B cell (primary cell): ENCODE results near the gene NYAP1.

Experiments used
- EZH2 ChIP-seq: IDR thresholded peaks from 2 replicates; pipeline ENCODE4 v1.6.1; 2012; ENCODE audit warnings: borderline replicate concordance, low read depth, mild to moderate bottlenecking, moderate library complexity, low read length; ENCODE audit not compliant: insufficient read depth, poor library complexity, severe bottlenecking
- TF ChIP-seq, protein P1 (sequence below): fragments of 200-600 bp; IDR thresholded peaks from one replicate; pipeline ENCODE4 v1.8.0; 2022; ENCODE audit warnings: antibody characterized with exemption, mild to moderate bottlenecking

DNA sequence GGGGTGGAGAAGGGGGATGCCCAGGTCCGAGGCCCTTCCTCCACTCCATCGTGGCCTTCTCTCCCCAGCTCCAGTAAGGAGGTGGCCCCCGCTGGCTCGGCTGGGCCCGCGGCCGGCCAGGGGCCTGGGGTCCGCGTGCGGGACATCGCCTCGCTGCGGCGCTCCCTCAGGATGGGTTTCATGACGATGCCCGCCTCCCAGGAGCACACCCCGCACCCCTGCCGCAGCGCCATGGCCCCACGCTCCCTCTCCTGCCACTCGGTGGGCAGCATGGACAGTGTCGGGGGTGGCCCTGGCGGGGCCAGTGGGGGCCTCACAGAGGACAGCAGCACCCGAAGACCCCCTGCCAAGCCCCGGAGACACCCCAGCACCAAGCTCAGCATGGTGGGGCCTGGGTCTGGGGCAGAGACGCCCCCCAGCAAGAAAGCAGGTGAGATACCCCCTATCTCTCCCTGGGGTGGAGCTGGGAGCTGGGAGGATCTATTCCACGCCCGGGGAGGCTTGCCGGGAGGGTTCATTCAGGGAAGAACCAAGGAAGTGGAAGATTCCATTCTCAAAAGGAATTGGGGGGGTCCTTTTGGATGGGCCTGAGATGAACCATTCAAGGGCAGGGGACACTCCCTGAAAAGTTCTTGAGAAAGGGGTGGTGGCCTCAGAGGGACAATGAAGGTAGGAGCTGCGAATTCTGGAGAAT is 3.2 kb downstream of the NYAP1 start:
- TF ChIP-seq, protein P1, sequence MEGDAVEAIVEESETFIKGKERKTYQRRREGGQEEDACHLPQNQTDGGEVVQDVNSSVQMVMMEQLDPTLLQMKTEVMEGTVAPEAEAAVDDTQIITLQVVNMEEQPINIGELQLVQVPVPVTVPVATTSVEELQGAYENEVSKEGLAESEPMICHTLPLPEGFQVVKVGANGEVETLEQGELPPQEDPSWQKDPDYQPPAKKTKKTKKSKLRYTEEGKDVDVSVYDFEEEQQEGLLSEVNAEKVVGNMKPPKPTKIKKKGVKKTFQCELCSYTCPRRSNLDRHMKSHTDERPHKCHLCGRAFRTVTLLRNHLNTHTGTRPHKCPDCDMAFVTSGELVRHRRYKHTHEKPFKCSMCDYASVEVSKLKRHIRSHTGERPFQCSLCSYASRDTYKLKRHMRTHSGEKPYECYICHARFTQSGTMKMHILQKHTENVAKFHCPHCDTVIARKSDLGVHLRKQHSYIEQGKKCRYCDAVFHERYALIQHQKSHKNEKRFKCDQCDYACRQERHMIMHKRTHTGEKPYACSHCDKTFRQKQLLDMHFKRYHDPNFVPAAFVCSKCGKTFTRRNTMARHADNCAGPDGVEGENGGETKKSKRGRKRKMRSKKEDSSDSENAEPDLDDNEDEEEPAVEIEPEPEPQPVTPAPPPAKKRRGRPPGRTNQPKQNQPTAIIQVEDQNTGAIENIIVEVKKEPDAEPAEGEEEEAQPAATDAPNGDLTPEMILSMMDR, result no peak
- no peak for TF ChIP-seq EZH2
